Keratinocyte (primary cell): Measurements from ENCODE around the gene CALY. TPM values are rescaled to one million over a fixed set of nuclear protein-coding genes. Genes with fewer than 3 reads are reported as not detected.
"Not testable (repeated sequence)": the region's sequence is repeated elsewhere in the genome, so short reads cannot be mapped to it uniquely, and the experiment has no call there.

ENCODE experiments used
- DNase-seq: peaks from one replicate; pipeline ENCODE4 v3.0.0-alpha.2; 2011; ENCODE audit warnings: low read depth, missing footprints, low spot score
- FAIRE-seq: peaks from 2 replicates; lab custom pipeline; 2011; peaks lifted over from hg19 to GRCh38; lab: Jason Lieb, UNC
- H2AFZ ChIP-seq: 2 replicates; pipeline ENCODE4 v1.6.0; 2012; ENCODE audit warnings: low read length, control low read depth, inconsistent platforms; ENCODE audit not compliant: control insufficient read depth
- H3K27ac ChIP-seq: 2 replicates; pipeline ENCODE4 v1.5.1; 2011; ENCODE audit warnings: low read length; ENCODE audit not compliant: control insufficient read depth, insufficient read depth
- H3K27me3 ChIP-seq: 3 replicates; pipeline ENCODE4 v1.6.0; 2011; ENCODE audit warnings: low read length; ENCODE audit not compliant: control insufficient read depth, insufficient read depth; ENCODE audit errors: extremely low read depth
- H3K36me3 ChIP-seq, 2 experiments: 2 replicates in 1 of 2; 3 replicates in 1 of 2; pipeline ENCODE4 v1.5.1; 2011; ENCODE audit warnings: low read length in 2 of 2, mild to moderate bottlenecking in 1 of 2; ENCODE audit not compliant: control insufficient read depth in 2 of 2, insufficient read depth in 2 of 2; ENCODE audit errors: extremely low read depth in 1 of 2
- H3K4me1 ChIP-seq: 3 replicates; pipeline ENCODE4 v1.5.1; 2011; ENCODE audit warnings: low read length; ENCODE audit not compliant: control insufficient read depth, insufficient read depth; ENCODE audit errors: extremely low read depth
- H3K4me2 ChIP-seq: 3 replicates; pipeline ENCODE4 v1.6.0; 2011; ENCODE audit warnings: low read depth, low read length; ENCODE audit not compliant: control insufficient read depth, insufficient read depth; ENCODE audit errors: extremely low read depth
- H3K4me3 ChIP-seq, 3 experiments: fragments of 200-600 bp in 1 of 3; sonication (generic) in 1 of 3; 2 replicates in 2 of 3; 3 replicates in 1 of 3; pipeline ENCODE4 v1.5.1; 2011 to 2016; ENCODE audit warnings: low read length in 3 of 3, mild to moderate bottlenecking in 3 of 3, control low read depth in 2 of 3, inconsistent platforms in 1 of 3, low read depth in 1 of 3, mixed read lengths in 1 of 3, mixed run types in 1 of 3, moderate library complexity in 1 of 3; ENCODE audit not compliant: control insufficient read depth in 2 of 3, insufficient read depth in 2 of 3; ENCODE audit errors: extremely low read depth in 1 of 3
- H3K79me2 ChIP-seq: 2 replicates; pipeline ENCODE4 v1.6.0; 2012; ENCODE audit warnings: low read length; ENCODE audit not compliant: control insufficient read depth, insufficient read depth
- H3K9ac ChIP-seq: 3 replicates; pipeline ENCODE4 v1.6.0; 2011; ENCODE audit warnings: low read length; ENCODE audit not compliant: control insufficient read depth, insufficient read depth; ENCODE audit errors: extremely low read depth
- H3K9me1 ChIP-seq: 3 replicates; pipeline ENCODE4 v1.6.0; 2011; ENCODE audit warnings: low read length; ENCODE audit not compliant: control insufficient read depth, insufficient read depth; ENCODE audit errors: extremely low read depth
- H3K9me3 ChIP-seq: 2 replicates; pipeline ENCODE4 v1.5.1; 2012; ENCODE audit warnings: low read depth, low read length; ENCODE audit not compliant: control insufficient read depth
- H4K20me1 ChIP-seq: 3 replicates; pipeline ENCODE4 v1.6.0; 2011; ENCODE audit warnings: low read length; ENCODE audit not compliant: control insufficient read depth, insufficient read depth; ENCODE audit errors: extremely low read depth
- CTCF ChIP-seq, 3 experiments: IDR thresholded peaks in 1 of 3; conservative IDR thresholded peaks in 1 of 3; optimal IDR thresholded peaks in 1 of 3; 2 replicates in 2 of 3; 3 replicates in 1 of 3; pipeline versions ENCODE3 to v1.5.1; 2011; ENCODE audit warnings: low read length in 3 of 3, mild to moderate bottlenecking in 3 of 3, moderate library complexity in 2 of 3, control low read depth in 1 of 3, inconsistent platforms in 1 of 3; ENCODE audit not compliant: insufficient read depth in 2 of 3; ENCODE audit errors: extremely low read depth in 1 of 3
- EZH2 ChIP-seq: IDR thresholded peaks from one replicate; pipeline ENCODE4 v1.6.1; 2012; ENCODE audit warnings: inconsistent platforms, mild to moderate bottlenecking, low read length, moderate library complexity
- dilution Hi-C: fragments of 300-500 bp; cut with MboI; formaldehyde crosslinking; loops from one replicate; pipeline ENCODE4 v1.7.0; 2020; ENCODE audit warnings: low sequenced_read_pairs; ENCODE audit not compliant: extremely low pct_ligation_motif_present
- polyA plus RNA-seq, 5 experiments: library from polyadenylated mRNA; depleted of rRNA in 3 of 5; stranded (reverse) in 3 of 5; stranded (forward) in 1 of 5; unstranded in 1 of 5; fragments of >200 nt; gene quantifications; 1 replicate in 1 of 5; 2 replicates in 3 of 5; 3 replicates in 1 of 5; pipeline versions ENCODE4 v1.2.1 to v1.2.3, GENCODE V29; 2011 to 2012; ENCODE audit warnings: missing spikeins in 2 of 5, low read depth in 1 of 5, low replicate concordance in 1 of 5

The CALY gene
- polyA plus RNA-seq, 1 donor (not counting 4 experiments of a cell fraction or from before 2014, with no cell fraction given) = not detected

GRCh38 chr10:133368153-133368552 is 31.5 kb upstream of the CALY start:
- TF ChIP-seq CTCF (optimal IDR thresholded peaks at IDR 0.05 in 1 of 3, IDR thresholded peaks at IDR 0.05 in 1 of 3, conservative IDR thresholded peaks at IDR 0.05 in 1 of 3; ENCODE audit: extremely low read depth in 1 of 3, insufficient read depth in 2 of 3, low read length in 3 of 3) (no peak), EZH2 (no peak)
- no peak overlapping the region for H3K9ac ChIP-seq
- H3K9me1 ChIP-seq = no peaks in the 10 kb centered on the region
- H3K36me3 ChIP-seq = peaks cover 27% of the 10 kb centered on the region in 2 experiments
- DNase-seq (no peak), FAIRE-seq (no peak)
- no peak overlapping the region for H3K4me3 ChIP-seq
- dilution Hi-C loops = no loop called here
- H3K27ac ChIP-seq = no peak overlapping the region
- H2AFZ ChIP-seq = no peak overlapping the region
- H4K20me1 ChIP-seq = no peaks in the 10 kb centered on the region
- no peaks in the 10 kb centered on the region for H3K9me3 ChIP-seq
- H3K4me2 ChIP-seq = no peak overlapping the region
- no peaks in the 10 kb centered on the region for H3K79me2 ChIP-seq
- peaks cover 7% of the 10 kb centered on the region for H3K4me1 ChIP-seq
- no peaks in the 10 kb centered on the region for H3K27me3 ChIP-seq

- H3K4me3 ChIP-seq, H3K4me1 ChIP-seq, H3K9ac ChIP-seq, H3K79me2 ChIP-seq, H2AFZ ChIP-seq, H3K27me3 ChIP-seq, FAIRE-seq, H3K27ac ChIP-seq, H4K20me1 ChIP-seq, DNase-seq, H3K9me1 ChIP-seq, dilution Hi-C loops, H3K9me3 ChIP-seq, H3K4me2 ChIP-seq: not testable (repeated sequence)
- H3K36me3 ChIP-seq = peaks cover 27 to 32% of the 10 kb centered on the region in 2 experiments
Measured at GRCh38 chr10:133367461-133367860, 30.8 kb upstream of the CALY start.

GRCh38 chr10:133366751-133367150 is 30.1 kb upstream of the CALY start:
- Histone ChIP-seq H3K9me3 (no peaks in the 10 kb centered on the region), H3K9me1 (no peaks in the 10 kb centered on the region), H3K79me2 (no peaks in the 10 kb centered on the region), H3K27me3 (no peaks in the 10 kb centered on the region), H3K36me3 (peaks cover 27 to 34% of the 10 kb centered on the region in 2 experiments), H3K27ac (no peak overlapping the region), H3K4me3 (no peak overlapping the region), H2AFZ (no peak overlapping the region), H3K4me1 (peaks cover 5% of the 10 kb centered on the region), H3K9ac (no peak overlapping the region), H3K4me2 (no peak overlapping the region), H4K20me1 (no peaks in the 10 kb centered on the region)
- dilution Hi-C loops = no loop called here
- no peak for FAIRE-seq
- TF ChIP-seq CTCF (optimal IDR thresholded peaks at IDR 0.05 in 1 of 3, IDR thresholded peaks at IDR 0.05 in 1 of 3, conservative IDR thresholded peaks at IDR 0.05 in 1 of 3; ENCODE audit: extremely low read depth in 1 of 3, insufficient read depth in 2 of 3, low read length in 3 of 3) (no peak), EZH2 (no peak)
- DNase-seq = no peak
